Stimulated activated memory B cell treated with anti-CD40 and anti-IgM and Interleukin-4, amounts not matched to agents 10 μg/mL and 1 μg/mL and 100 μg/mL, for 72 hours (primary cell): ENCODE measurements around the gene KCND3.

Experiments
- ATAC-seq: fragments of 150-1000 bp; cut with Tn5 transposase; 2 replicates; pipeline ENCODE4 v1.10.0; 2021
- H3K27ac Mint-ChIP-seq: one replicate; pipeline ENCODE4 v1.8.0; 2022; ENCODE audit warnings: mild to moderate bottlenecking, mixed read lengths
- H3K27me3 Mint-ChIP-seq: one replicate; pipeline ENCODE4 v1.8.0; 2022; ENCODE audit warnings: mixed read lengths
- H3K36me3 Mint-ChIP-seq: one replicate; pipeline ENCODE4 v1.8.0; 2022; ENCODE audit warnings: mixed read lengths
- H3K4me1 Mint-ChIP-seq: one replicate; pipeline ENCODE4 v1.8.0; 2022; ENCODE audit warnings: mixed read lengths
- H3K4me3 Mint-ChIP-seq: one replicate; pipeline ENCODE4 v1.8.0; 2022; ENCODE audit warnings: mild to moderate bottlenecking, moderate library complexity, mixed read lengths
- H3K9me3 Mint-ChIP-seq: one replicate; pipeline ENCODE4 v1.8.0; 2022; ENCODE audit warnings: mixed read lengths

Gene KCND3

DNA sequence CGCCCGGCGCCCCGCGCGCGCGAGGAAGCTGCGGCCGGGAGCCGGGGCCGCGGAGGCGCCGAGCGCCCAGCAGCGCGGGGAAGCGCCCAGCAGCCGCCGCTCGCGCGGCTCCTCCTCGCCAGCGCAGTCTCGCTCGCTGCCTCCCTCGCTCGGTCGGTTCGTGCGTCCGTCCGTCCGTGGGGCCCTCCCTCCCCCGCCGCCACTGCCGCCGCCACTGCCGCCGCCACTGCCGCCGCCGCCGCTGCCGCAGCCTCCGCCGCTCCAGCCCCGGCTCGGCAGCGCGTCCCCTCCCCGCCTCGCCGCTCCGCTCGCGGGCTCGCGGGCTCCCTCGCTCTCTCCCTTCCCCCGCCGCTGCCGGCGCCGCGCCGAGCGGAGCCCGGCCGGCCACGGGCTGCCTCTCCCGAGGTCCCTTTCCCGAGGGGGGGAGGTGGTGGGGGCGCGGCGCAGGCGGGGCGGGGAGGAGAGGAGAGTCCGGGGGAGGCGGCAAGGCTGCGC lies at the start of gene KCND3:
Gene KCND3 (minus strand): TSS at position 138 of the 495 bp plus-strand sequence.
- Mint-ChIP-seq H3K27me3 (peaks cover 76% of the 10 kb centered on the region), H3K4me1 (peaks cover 27% of the 10 kb centered on the region), H3K9me3 (no peaks in the 10 kb centered on the region), H3K27ac (no peak within 1 kb of the TSS), H3K36me3 (no peaks in the 10 kb centered on the region), H3K4me3 (peak within 1 kb of the TSS; percentile 61)
- peak; percentile 49 for ATAC-seq

- no peak overlapping the region for H3K27ac Mint-ChIP-seq
- no peaks in the 10 kb centered on the region for H3K36me3 Mint-ChIP-seq
- H3K27me3 Mint-ChIP-seq, result peaks cover 16% of the 10 kb centered on the region
- H3K9me3 Mint-ChIP-seq, result no peaks in the 10 kb centered on the region
- H3K4me1 Mint-ChIP-seq, result no peaks in the 10 kb centered on the region
- no peak for ATAC-seq
- H3K4me3 Mint-ChIP-seq, result no peak overlapping the region
Observed at GRCh38 chr1:112034277-112034676, 44.8 kb upstream of the KCND3 start.

DNA sequence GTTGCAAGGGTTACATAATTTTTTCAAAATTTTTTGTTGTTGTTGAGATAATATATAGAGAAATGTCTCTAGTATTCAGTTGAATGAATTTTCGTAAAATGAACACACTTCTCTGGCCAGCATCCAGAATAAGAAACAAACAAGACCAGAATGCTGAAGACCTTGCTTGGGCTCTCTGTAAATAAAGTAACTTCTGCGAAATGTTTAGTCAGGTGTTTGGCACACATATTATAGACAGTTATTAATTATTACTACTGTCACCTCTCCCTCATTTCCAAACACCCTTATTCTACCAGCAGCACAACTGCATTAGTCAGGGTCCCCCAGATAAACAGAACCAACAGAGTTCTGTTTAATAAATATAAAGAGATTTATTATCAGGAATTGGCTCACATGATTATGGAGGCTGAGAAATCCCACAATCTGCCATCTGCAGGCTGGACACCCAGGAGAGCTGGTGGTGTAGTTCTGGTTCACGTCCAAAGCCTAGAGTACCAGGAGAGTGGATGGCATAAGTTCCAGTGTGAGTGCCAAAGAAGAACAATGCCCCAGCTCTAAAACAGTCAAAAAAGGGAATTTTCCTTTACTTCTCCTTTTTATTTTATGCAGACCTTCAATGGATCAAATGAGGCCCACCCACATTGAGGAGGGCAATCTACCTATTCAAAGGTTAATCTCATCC lies 44.1 kb upstream of the KCND3 start:
- H3K4me1 Mint-ChIP-seq, result no peaks in the 10 kb centered on the region
- H3K27me3 Mint-ChIP-seq, result peaks cover 16% of the 10 kb centered on the region
- no peak overlapping the region for H3K27ac Mint-ChIP-seq
- H3K36me3 Mint-ChIP-seq, result no peaks in the 10 kb centered on the region
- H3K4me3 Mint-ChIP-seq, result no peak overlapping the region
- ATAC-seq, result no peak
- no peaks in the 10 kb centered on the region for H3K9me3 Mint-ChIP-seq

DNA sequence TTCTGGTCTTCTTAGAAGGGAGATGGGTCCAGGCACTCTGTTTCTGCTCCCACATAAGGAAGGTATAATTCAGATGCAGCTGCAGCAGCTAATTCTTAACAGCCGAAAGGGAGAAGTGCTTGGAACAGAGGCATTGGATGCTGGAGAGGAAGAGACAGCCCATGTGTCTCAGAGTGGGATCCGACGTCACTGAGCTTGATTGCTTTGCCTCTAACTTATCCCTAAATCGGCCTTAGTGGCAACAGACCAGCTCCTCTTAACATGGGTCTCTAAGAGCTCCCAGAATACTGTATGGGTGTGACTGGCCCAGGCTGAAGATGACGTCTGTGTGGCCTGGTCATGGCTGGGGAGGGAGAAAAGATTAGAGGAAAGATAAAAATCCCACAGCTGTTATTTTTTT lies 40.7 kb upstream of the KCND3 start:
- H3K27ac Mint-ChIP-seq, result no peak overlapping the region
- H3K4me1 Mint-ChIP-seq, result no peaks in the 10 kb centered on the region
- H3K4me3 Mint-ChIP-seq, result no peak overlapping the region
- H3K9me3 Mint-ChIP-seq, result no peaks in the 10 kb centered on the region
- H3K36me3 Mint-ChIP-seq, result no peaks in the 10 kb centered on the region
- no peak for ATAC-seq
- peaks cover 24% of the 10 kb centered on the region for H3K27me3 Mint-ChIP-seq

DNA sequence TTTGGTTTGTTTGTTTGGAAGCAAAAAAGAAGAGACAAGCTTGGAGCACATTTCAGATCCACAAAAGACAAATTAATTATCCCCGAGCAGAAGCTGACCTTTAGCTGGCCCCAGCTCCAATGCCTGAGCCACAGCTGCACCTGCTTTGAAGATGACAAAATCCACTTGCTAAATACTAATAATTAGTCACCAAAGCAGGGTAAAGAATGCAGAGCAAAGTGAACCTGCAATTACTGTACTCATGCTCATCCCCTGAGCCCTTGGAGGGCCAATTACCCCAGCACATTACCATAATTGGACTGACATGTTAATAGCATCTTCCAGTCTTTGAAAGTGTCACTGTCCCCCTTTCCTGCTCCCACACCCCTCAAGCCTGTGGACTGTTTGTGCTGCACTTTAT lies 38.2 kb upstream of the KCND3 start:
- Mint-ChIP-seq H3K4me1 (no peaks in the 10 kb centered on the region), H3K27me3 (peaks cover 42% of the 10 kb centered on the region), H3K4me3 (no peak overlapping the region), H3K27ac (no peak overlapping the region), H3K9me3 (no peaks in the 10 kb centered on the region), H3K36me3 (no peaks in the 10 kb centered on the region)
- no peak for ATAC-seq

GRCh38 chr1:112026501-112026900 lies 37.0 kb upstream of the KCND3 start:
- H3K4me3 Mint-ChIP-seq, result no peak overlapping the region
- no peak overlapping the region for H3K27ac Mint-ChIP-seq
- no peaks in the 10 kb centered on the region for H3K36me3 Mint-ChIP-seq
- peaks cover 35% of the 10 kb centered on the region for H3K27me3 Mint-ChIP-seq
- H3K4me1 Mint-ChIP-seq, result no peaks in the 10 kb centered on the region
- ATAC-seq, result no peak
- H3K9me3 Mint-ChIP-seq, result no peaks in the 10 kb centered on the region

GRCh38 chr1:112026016-112026415 lies 36.5 kb upstream of the KCND3 start:
- H3K27ac Mint-ChIP-seq, result no peak overlapping the region

DNA sequence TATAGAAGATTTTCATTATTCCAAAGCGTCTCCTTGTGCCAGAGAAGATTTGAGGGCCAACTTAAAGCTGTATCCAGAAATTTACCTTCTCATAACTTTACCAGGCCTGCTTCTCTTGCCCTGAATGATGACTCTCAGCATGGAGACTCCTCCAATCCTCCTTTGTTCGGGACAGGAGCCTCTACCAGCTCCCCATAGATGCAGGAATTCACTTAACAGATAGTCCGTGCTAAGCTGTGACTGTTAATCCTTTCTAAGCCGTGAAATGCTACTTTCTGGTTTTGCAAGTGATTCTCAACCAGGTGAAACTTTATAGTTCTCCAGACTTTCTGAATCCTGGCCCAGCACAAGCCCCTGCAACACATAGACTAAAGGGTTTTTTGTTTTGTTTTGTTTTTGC lies 31.8 kb upstream of the KCND3 start:
- Mint-ChIP-seq H3K4me3 (no peak overlapping the region), H3K36me3 (no peaks in the 10 kb centered on the region), H3K4me1 (no peaks in the 10 kb centered on the region), H3K9me3 (peaks cover 3% of the 10 kb centered on the region), H3K27me3 (peaks cover 38% of the 10 kb centered on the region), H3K27ac (no peak overlapping the region)
- ATAC-seq, result no peak

More at GRCh38 chr1:112026016-112026415, 36.5 kb upstream of the KCND3 start:
- peaks cover 35% of the 10 kb centered on the region for H3K27me3 Mint-ChIP-seq
- no peaks in the 10 kb centered on the region for H3K9me3 Mint-ChIP-seq
- H3K4me1 Mint-ChIP-seq, result no peaks in the 10 kb centered on the region
- ATAC-seq, result no peak
- H3K36me3 Mint-ChIP-seq, result no peaks in the 10 kb centered on the region
- no peak overlapping the region for H3K4me3 Mint-ChIP-seq

GRCh38 chr1:112017183-112017582 lies 27.7 kb upstream of the KCND3 start:
- Mint-ChIP-seq H3K27ac (no peak overlapping the region), H3K27me3 (peaks cover 20% of the 10 kb centered on the region), H3K4me3 (no peak overlapping the region), H3K4me1 (no peaks in the 10 kb centered on the region), H3K36me3 (no peaks in the 10 kb centered on the region), H3K9me3 (peaks cover 10% of the 10 kb centered on the region)
- ATAC-seq, result no peak

DNA sequence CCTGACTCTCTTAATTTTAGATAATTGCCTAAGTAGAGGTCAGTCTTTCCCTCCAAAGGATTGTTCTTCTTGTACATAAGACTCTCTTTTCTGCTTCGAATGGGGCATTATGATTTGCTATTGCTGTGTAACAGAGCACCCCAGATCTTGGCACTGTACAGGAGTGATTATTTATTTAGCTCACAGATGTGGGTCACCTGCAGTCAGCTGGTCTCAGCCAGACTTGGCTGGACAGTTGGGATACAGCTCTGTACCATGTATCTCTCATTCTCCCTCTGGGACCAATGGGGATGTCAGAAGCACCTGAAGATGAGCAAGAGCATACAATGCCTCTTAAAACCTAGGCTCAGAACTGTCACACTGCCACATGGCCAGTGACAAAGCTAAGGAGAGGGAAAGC lies 23.4 kb upstream of the KCND3 start:
- ATAC-seq, result no peak
- Mint-ChIP-seq H3K4me3 (no peak overlapping the region), H3K9me3 (peaks cover 7% of the 10 kb centered on the region), H3K27ac (no peak overlapping the region), H3K27me3 (peaks cover 10% of the 10 kb centered on the region), H3K36me3 (no peaks in the 10 kb centered on the region), H3K4me1 (no peaks in the 10 kb centered on the region)

DNA sequence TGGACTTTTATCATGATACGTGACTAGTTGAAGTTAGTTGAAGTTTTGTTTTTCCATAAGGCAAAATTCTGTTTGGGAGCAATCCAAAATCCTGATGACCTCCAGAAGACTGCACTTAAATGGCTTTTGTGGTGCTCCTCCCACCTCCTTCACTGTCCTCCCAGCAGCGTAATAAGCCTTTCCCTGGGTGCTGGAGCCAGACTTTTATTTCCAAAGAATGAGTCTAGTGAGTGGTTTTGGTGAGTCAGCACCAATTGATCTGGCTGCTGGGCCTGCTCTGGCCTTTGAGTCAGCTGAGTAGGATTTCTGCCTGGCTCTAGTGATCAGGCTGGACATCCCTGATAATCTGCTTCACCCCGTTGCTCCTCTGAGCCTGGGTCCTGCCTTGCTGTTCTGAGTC lies 21.7 kb upstream of the KCND3 start:
- ATAC-seq, result no peak
- Mint-ChIP-seq H3K4me3 (no peak overlapping the region), H3K9me3 (peaks cover 7% of the 10 kb centered on the region), H3K36me3 (no peaks in the 10 kb centered on the region), H3K27me3 (peaks cover 14% of the 10 kb centered on the region), H3K27ac (no peak overlapping the region), H3K4me1 (no peaks in the 10 kb centered on the region)

GRCh38 chr1:112007169-112007568 lies 17.7 kb upstream of the KCND3 start:
- no peak for ATAC-seq
- Mint-ChIP-seq H3K4me1 (peaks cover 5% of the 10 kb centered on the region), H3K4me3 (no peak overlapping the region)

DNA sequence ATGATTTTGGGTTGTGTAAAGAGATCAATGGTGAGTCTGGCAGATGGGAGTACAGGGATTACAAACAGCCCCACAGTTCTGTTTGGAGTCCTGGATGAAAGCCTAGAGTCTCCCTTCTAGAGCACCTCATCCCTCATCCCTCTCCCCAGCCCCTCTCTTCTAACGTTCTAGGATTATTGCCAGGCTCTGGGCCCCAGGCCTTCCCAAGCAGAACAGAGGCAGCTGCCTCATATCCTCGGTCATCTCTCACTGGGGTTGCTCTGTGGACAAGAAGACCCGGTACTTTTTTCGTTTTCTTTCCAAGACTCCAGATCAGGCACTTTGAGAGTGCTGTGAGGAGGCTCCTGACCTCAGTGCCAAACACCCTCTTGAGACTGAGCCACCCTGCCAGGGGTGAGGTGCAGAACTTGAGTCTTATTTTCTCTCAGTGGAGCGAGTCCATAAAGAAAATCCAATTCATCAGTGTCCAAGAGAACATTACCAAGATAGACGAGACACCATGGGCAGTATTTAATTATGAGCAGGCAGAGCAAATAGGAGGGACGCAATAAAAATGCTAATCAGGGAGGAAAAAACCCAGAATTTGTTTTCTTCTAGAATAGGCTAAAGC lies 17.1 kb upstream of the KCND3 start:
- H3K9me3 Mint-ChIP-seq, result no peaks in the 10 kb centered on the region
- no peak overlapping the region for H3K4me3 Mint-ChIP-seq
- no peaks in the 10 kb centered on the region for H3K36me3 Mint-ChIP-seq
- ATAC-seq, result no peak
- no peak overlapping the region for H3K27ac Mint-ChIP-seq
- peaks cover 21% of the 10 kb centered on the region for H3K27me3 Mint-ChIP-seq
- peaks cover 5% of the 10 kb centered on the region for H3K4me1 Mint-ChIP-seq

More at GRCh38 chr1:112007169-112007568, 17.7 kb upstream of the KCND3 start:
- H3K27me3 Mint-ChIP-seq, result peaks cover 17% of the 10 kb centered on the region
- H3K9me3 Mint-ChIP-seq, result no peaks in the 10 kb centered on the region
- H3K36me3 Mint-ChIP-seq, result no peaks in the 10 kb centered on the region
- H3K27ac Mint-ChIP-seq, result no peak overlapping the region

- Mint-ChIP-seq H3K27me3 (peaks cover 41% of the 10 kb centered on the region), H3K36me3 (no peaks in the 10 kb centered on the region), H3K9me3 (no peaks in the 10 kb centered on the region), H3K27ac (no peak overlapping the region), H3K4me1 (peaks cover 5% of the 10 kb centered on the region), H3K4me3 (no peak overlapping the region)
- ATAC-seq, result no peak
Observed at GRCh38 chr1:112004076-112004475, 14.6 kb upstream of the KCND3 start.

GRCh38 chr1:112002514-112002913 lies 13.0 kb upstream of the KCND3 start:
- ATAC-seq, result peak; percentile 50

GRCh38 chr1:112001436-112001835 lies 12.0 kb upstream of the KCND3 start:
- H3K27ac Mint-ChIP-seq, result no peak overlapping the region
- no peak for ATAC-seq
- H3K27me3 Mint-ChIP-seq, result peaks cover 47% of the 10 kb centered on the region
- no peaks in the 10 kb centered on the region for H3K36me3 Mint-ChIP-seq
- peaks cover 5% of the 10 kb centered on the region for H3K4me1 Mint-ChIP-seq
- no peaks in the 10 kb centered on the region for H3K9me3 Mint-ChIP-seq
- H3K4me3 Mint-ChIP-seq, result no peak overlapping the region

More at GRCh38 chr1:112002514-112002913, 13.0 kb upstream of the KCND3 start:
- H3K4me3 Mint-ChIP-seq, result no peak overlapping the region
- H3K27ac Mint-ChIP-seq, result no peak overlapping the region
- H3K36me3 Mint-ChIP-seq, result no peaks in the 10 kb centered on the region
- peaks cover 5% of the 10 kb centered on the region for H3K4me1 Mint-ChIP-seq
- H3K9me3 Mint-ChIP-seq, result no peaks in the 10 kb centered on the region
- H3K27me3 Mint-ChIP-seq, result peaks cover 41% of the 10 kb centered on the region
